HEK293 (cell line): ENCODE measurements around the gene CHD2.

Experiments
- CTCF ChIP-seq: fragments of 450-650 bp; formaldehyde crosslinking; IDR thresholded peaks from 2 replicates; pipeline ENCODE4 v1.5.1; 2016; ENCODE audit warnings: missing biosample characterization, missing genetic modification characterization
- ELK4 ChIP-seq: IDR thresholded peaks from 2 replicates; pipeline ENCODE4 v1.6.1; 2011; ENCODE audit warnings: mild to moderate bottlenecking, low read depth, low read length, borderline replicate concordance
- FEZF1 ChIP-seq: fragments of 450-650 bp; formaldehyde crosslinking; IDR thresholded peaks from 2 replicates; pipeline ENCODE4 v1.5.1; 2016; ENCODE audit warnings: missing biosample characterization, missing genetic modification characterization
- GLIS2 ChIP-seq: fragments of 450-650 bp; formaldehyde crosslinking; IDR thresholded peaks from 2 replicates; pipeline ENCODE4 v1.5.1; 2016; ENCODE audit warnings: missing biosample characterization, missing genetic modification characterization
- YY1 ChIP-seq: fragments of 450-650 bp; formaldehyde crosslinking; IDR thresholded peaks from 2 replicates; pipeline ENCODE4 v1.5.1; 2018; ENCODE audit warnings: missing biosample characterization, missing genetic modification characterization
- ZNF133 ChIP-seq: fragments of 450-650 bp; formaldehyde crosslinking; IDR thresholded peaks from 2 replicates; pipeline ENCODE4 v1.5.1; 2016; ENCODE audit warnings: missing biosample characterization, missing genetic modification characterization
- ZNF184 ChIP-seq: fragments of 450-650 bp; IDR thresholded peaks from 2 replicates; pipeline ENCODE4 v1.5.1; 2018; ENCODE audit warnings: missing biosample characterization, mild to moderate bottlenecking, missing genetic modification characterization
- ZNF24 ChIP-seq: fragments of 450-650 bp; formaldehyde crosslinking; IDR thresholded peaks from 2 replicates; pipeline ENCODE4 v1.5.1; 2016; ENCODE audit warnings: missing biosample characterization, missing genetic modification characterization
- ZNF274 ChIP-seq, 2 experiments: fragments of 200-500 bp in 1 of 2; fragments of 450-650 bp in 1 of 2; sonication (Bioruptor generic) in 1 of 2; formaldehyde crosslinking in 1 of 2; IDR thresholded peaks; 2 replicates each; pipeline versions ENCODE4 v1.5.1 to v1.6.1; 2014 to 2016; ENCODE audit warnings: borderline replicate concordance in 1 of 2, inconsistent platforms in 1 of 2, low read length in 1 of 2, missing biosample characterization in 1 of 2, missing genetic modification characterization in 1 of 2
- ZNF513 ChIP-seq: fragments of 450-650 bp; IDR thresholded peaks from 2 replicates; pipeline ENCODE4 v1.5.1; 2018; ENCODE audit warnings: missing biosample characterization, missing genetic modification characterization
- ZNF624 ChIP-seq: fragments of 450-650 bp; formaldehyde crosslinking; IDR thresholded peaks from 2 replicates; pipeline ENCODE4 v1.5.1; 2017; ENCODE audit warnings: missing biosample characterization, missing genetic modification characterization
- ZSCAN5A ChIP-seq: fragments of 450-650 bp; formaldehyde crosslinking; IDR thresholded peaks from 2 replicates; pipeline ENCODE4 v1.5.1; 2016; ENCODE audit warnings: missing biosample characterization, missing genetic modification characterization

GRCh38 chr15:92937901-92938300 is 37.8 kb downstream of the CHD2 start:
- TF ChIP-seq ZNF624 (tag by site-specific recombination) (no peak), GLIS2 (tag by site-specific recombination) (no peak), ZNF513 (tag by site-specific recombination) (no peak), FEZF1 (tag by site-specific recombination) (no peak), CTCF (tag by site-specific recombination) (no peak), YY1 (tag by site-specific recombination) (no peak), ZNF274 (IDR thresholded peaks at IDR 0.05; ENCODE audit: low read length) (no peak), ZNF274 (tag by site-specific recombination; IDR thresholded peaks at IDR 0.05; ENCODE audit: borderline replicate concordance) (no peak), ZNF133 (tag by site-specific recombination) (no peak), ZSCAN5A (tag by site-specific recombination) (no peak), ZNF184 (tag by site-specific recombination) (no peak), ELK4 (no peak), ZNF24 (no peak)
